ENCODE results near the gene PITPNM2.

The PITPNM2 gene

DNA sequence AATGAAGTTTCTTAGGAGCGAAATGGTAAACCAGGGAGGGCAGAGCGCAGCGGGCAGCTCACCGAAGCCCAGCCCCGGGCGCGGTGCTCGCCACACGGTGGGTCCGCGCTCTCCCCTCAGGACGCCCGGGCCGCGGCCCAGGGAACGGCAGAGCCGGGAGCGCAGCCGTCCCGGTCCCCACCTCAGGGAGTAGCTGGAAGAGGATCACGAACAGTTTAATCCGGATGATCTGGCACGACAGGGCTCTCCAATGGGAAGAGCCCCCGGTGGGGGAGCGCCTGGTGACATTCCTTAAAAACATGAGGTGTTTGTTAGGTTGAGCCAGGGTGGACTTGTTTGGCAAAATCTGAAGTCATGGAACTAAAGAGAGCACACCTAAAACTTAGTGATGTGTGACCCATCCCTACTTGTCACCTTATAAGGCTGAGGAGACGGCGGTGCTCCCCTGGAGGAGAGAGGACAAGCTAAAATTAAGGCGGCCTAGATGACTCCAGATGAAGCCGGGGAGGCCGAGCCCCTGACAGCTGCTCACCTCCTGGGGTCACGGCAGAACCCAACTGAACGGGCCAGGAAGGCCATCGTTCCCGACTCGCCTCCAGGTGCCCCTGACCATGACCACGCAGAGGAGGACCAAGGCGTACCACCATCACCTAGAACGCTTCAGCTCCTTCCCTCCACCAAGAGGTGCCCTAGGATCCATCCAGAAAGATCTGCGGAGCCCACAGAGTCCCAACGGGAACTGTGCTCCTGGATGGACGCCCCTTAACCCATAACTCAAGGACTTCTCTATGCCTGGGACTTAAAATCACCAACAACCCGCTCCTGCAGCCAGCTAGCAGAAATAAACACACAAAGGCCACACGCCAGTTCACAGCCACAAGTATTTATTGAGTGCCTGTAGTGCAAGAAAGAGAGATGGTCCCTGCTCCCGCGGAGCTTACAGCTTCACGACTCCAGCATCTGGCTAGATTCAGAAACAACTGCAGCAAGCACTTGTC lies 866 bp upstream of the PITPNM2 start:
- ATAC-seq, result peak; percentile 48
- TF ChIP-seq PATZ1 (CRISPR knock-in tag; IDR thresholded peaks at IDR 0.05; ENCODE audit: borderline replicate concordance) (no peak), ZFP30 (CRISPR knock-in tag; IDR thresholded peaks at IDR 0.05) (no peak)

GRCh38 chr12:123150275-123150743 lies 581 bp downstream of the PITPNM2 start:
- peak; percentile 42 for ATAC-seq
- TF ChIP-seq TCF4 (CRISPR knock-in tag; IDR thresholded peaks at IDR 0.05; ENCODE audit: borderline replicate concordance) (no peak), ZFP30 (CRISPR knock-in tag; IDR thresholded peaks at IDR 0.05) (no peak), CSDC2 (CRISPR knock-in tag; IDR thresholded peaks at IDR 0.05) (no peak), GLIS3 (CRISPR knock-in tag; IDR thresholded peaks at IDR 0.05) (no peak), CREB5 (CRISPR knock-in tag; IDR thresholded peaks at IDR 0.05; ENCODE audit: low read depth) (no peak), ESRRG (CRISPR knock-in tag; IDR thresholded peaks at IDR 0.05) (no peak), ZNF70 (CRISPR knock-in tag; IDR thresholded peaks at IDR 0.05) (no peak), ZFP3 (CRISPR knock-in tag; IDR thresholded peaks at IDR 0.05) (no peak)

- ATAC-seq, result peak; percentile 2; the same call in 2 of the 3 replicates
Measured at GRCh38 chr12:123149501-123150274, 1.2 kb downstream of the PITPNM2 start.

DNA sequence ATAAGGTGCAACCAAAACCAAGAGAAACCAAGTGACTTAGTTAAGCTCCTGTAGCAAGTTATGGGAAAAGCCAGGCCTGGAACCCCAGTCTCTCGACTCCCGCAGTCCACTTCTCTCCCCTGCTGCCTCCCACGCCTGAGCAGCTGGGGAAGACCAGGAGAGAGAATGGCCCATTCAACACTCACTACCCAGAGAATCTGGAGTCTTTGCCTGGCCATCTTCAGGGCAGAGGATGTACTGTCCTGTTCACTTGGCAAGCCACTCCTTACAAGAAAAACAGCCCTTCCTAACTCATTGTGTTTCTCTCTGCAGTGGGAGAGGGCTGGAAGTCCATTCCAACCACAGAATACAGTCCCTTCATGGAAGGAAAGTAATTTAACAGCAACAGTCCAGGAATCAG lies 1.8 kb downstream of the PITPNM2 start:
- TF ChIP-seq CSDC2 (CRISPR knock-in tag; IDR thresholded peaks at IDR 0.05), result no peak
- no peak for TF ChIP-seq GLIS3 (CRISPR knock-in tag; IDR thresholded peaks at IDR 0.05)
- TF ChIP-seq ZNF70 (CRISPR knock-in tag; IDR thresholded peaks at IDR 0.05), result no peak
- no peak for TF ChIP-seq PATZ1 (CRISPR knock-in tag; IDR thresholded peaks at IDR 0.05; ENCODE audit: borderline replicate concordance)
- TF ChIP-seq ZNF8 (CRISPR knock-in tag; IDR thresholded peaks at IDR 0.05), result no peak
- TF ChIP-seq ZC3H10 (CRISPR knock-in tag; IDR thresholded peaks at IDR 0.05), result no peak
- TF ChIP-seq ZNF565 (CRISPR knock-in tag; conservative IDR thresholded peaks at IDR 0.05; ENCODE audit: low read depth), result no peak
- TF ChIP-seq OSR1 (CRISPR knock-in tag; IDR thresholded peaks at IDR 0.05), result no peak
- no peak for TF ChIP-seq ZFP30 (CRISPR knock-in tag; IDR thresholded peaks at IDR 0.05)
- TF ChIP-seq BACH2 (CRISPR knock-in tag; IDR thresholded peaks at IDR 0.05; ENCODE audit: borderline replicate concordance), result no peak
- no peak for TF ChIP-seq RARB (CRISPR knock-in tag; IDR thresholded peaks at IDR 0.05)
- TF ChIP-seq, protein P1, sequence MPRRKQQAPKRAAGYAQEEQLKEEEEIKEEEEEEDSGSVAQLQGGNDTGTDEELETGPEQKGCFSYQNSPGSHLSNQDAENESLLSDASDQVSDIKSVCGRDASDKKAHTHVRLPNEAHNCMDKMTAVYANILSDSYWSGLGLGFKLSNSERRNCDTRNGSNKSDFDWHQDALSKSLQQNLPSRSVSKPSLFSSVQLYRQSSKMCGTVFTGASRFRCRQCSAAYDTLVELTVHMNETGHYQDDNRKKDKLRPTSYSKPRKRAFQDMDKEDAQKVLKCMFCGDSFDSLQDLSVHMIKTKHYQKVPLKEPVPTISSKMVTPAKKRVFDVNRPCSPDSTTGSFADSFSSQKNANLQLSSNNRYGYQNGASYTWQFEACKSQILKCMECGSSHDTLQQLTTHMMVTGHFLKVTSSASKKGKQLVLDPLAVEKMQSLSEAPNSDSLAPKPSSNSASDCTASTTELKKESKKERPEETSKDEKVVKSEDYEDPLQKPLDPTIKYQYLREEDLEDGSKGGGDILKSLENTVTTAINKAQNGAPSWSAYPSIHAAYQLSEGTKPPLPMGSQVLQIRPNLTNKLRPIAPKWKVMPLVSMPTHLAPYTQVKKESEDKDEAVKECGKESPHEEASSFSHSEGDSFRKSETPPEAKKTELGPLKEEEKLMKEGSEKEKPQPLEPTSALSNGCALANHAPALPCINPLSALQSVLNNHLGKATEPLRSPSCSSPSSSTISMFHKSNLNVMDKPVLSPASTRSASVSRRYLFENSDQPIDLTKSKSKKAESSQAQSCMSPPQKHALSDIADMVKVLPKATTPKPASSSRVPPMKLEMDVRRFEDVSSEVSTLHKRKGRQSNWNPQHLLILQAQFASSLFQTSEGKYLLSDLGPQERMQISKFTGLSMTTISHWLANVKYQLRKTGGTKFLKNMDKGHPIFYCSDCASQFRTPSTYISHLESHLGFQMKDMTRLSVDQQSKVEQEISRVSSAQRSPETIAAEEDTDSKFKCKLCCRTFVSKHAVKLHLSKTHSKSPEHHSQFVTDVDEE (CRISPR knock-in tag; IDR thresholded peaks at IDR 0.05), result no peak
- no peak for TF ChIP-seq CREB5 (CRISPR knock-in tag; IDR thresholded peaks at IDR 0.05; ENCODE audit: low read depth)
- peak; percentile 15; the same call in 1 of the 3 replicates for ATAC-seq

More at GRCh38 chr12:123149501-123150274, 1.2 kb downstream of the PITPNM2 start:
- TF ChIP-seq ZFP30 (CRISPR knock-in tag; IDR thresholded peaks at IDR 0.05) (no peak), ZNF70 (CRISPR knock-in tag; IDR thresholded peaks at IDR 0.05) (no peak), TOX (CRISPR knock-in tag; IDR thresholded peaks at IDR 0.05; ENCODE audit: borderline replicate concordance) (no peak), POU6F1 (CRISPR knock-in tag; IDR thresholded peaks at IDR 0.05; ENCODE audit: borderline replicate concordance, low read depth) (no peak), BACH2 (CRISPR knock-in tag; IDR thresholded peaks at IDR 0.05; ENCODE audit: borderline replicate concordance) (no peak), PPARA (CRISPR knock-in tag; IDR thresholded peaks at IDR 0.05; ENCODE audit: borderline replicate concordance) (no peak)
